SU-DHL-6 (cell line): ENCODE measurements around the gene ULK3.

Experiments
- CTCF ChIP-seq: fragments of 200-600 bp; sonication (generic); IDR thresholded peaks from one replicate; pipeline ENCODE4 v1.5.1; 2017; ENCODE audit warnings: antibody characterized with exemption, mild to moderate bottlenecking, low read length, moderate library complexity; ENCODE audit not compliant: insufficient read depth, poor library complexity, severe bottlenecking
- EZH2phosphoT487 ChIP-seq: fragments of 200-600 bp; sonication (generic), shearing (Covaris generic); conservative IDR thresholded peaks from 2 replicates; pipeline ENCODE4 v1.6.1; 2018; ENCODE audit warnings: mild to moderate bottlenecking, antibody characterized with exemption, low read length, moderate library complexity, mixed read lengths

- TF ChIP-seq CTCF = no peak
- no peak for TF ChIP-seq EZH2phosphoT487
Measured at GRCh38 chr15:74829991-74830390, 13.0 kb downstream of the ULK3 start.
